K562 (cell line): Measurements from ENCODE around the gene AFAP1. TPM values are rescaled to one million over a fixed set of nuclear protein-coding genes. Genes with fewer than 3 reads are reported as not detected.
A peak's percentile ranks its signal among the peaks of the same experiment; 100 is the strongest.

Experiments
- ATAC-seq: fragments of 200-7000 bp; cut with Tn5 transposase; 3 replicates; pipeline ENCODE4 v1.9.1; 2020; ENCODE audit warnings: moderate library complexity
- BruUV-seq: library from RNA; stranded (reverse); fragments of 400-500 nt; replicated peaks from 2 replicates; lab custom pipeline; 2021; lab: Mats Ljungman, UMichigan
- CTCF ChIA-PET: fragments of 300-600 bp; formaldehyde crosslinking; extraction: SDS; loops from one replicate; lab custom pipeline; 2021; ENCODE audit warnings: low intra/inter-chr PET ratio; lab: Yijun Ruan, JAX
- POLR2A ChIA-PET: fragments of 300-600, 350-650 bp; sonication (Branson Sonifier 250); formaldehyde crosslinking; extraction: SDS; loops from one replicate; lab custom pipeline; 2021; ENCODE audit warnings: antibody characterized with exemption, inconsistent platforms; lab: Yijun Ruan, JAX
- DNase-seq, 4 experiments: peaks; one replicate each; pipeline versions ENCODE4 v3.0.0 to v3.0.0-alpha.2; 2011 to 2018; ENCODE audit warnings: low spot score in 3 of 4, mixed read lengths in 3 of 4; ENCODE audit errors: extremely low read depth in 1 of 4
- FAIRE-seq: peaks from 2 replicates; lab custom pipeline; 2011; peaks lifted over from hg19 to GRCh38; lab: Jason Lieb, UNC
- H2AFZ ChIP-seq: 2 replicates; pipeline ENCODE4 v1.6.0; 2011; ENCODE audit warnings: low read depth, low read length, control low read depth, inconsistent platforms
- H3K27ac ChIP-seq: fragments of 200-600 bp; 3 replicates; pipeline ENCODE4 v1.8.0; 2011; ENCODE audit warnings: low read depth, mild to moderate bottlenecking, control low read depth, inconsistent platforms, low read length, moderate library complexity, mixed read lengths; ENCODE audit errors: extremely low read depth
- H3K27me3 ChIP-seq, 2 experiments: fragments of 300-600 bp in 1 of 2; 2 replicates in 1 of 2; 3 replicates in 1 of 2; pipeline versions ENCODE4 v1.6.0 to v1.8.0; 2011; ENCODE audit warnings: inconsistent platforms in 2 of 2, low read length in 2 of 2, mild to moderate bottlenecking in 1 of 2, mixed read lengths in 1 of 2, moderate library complexity in 1 of 2; ENCODE audit not compliant: control insufficient read depth in 2 of 2, insufficient read depth in 2 of 2
- H3K36me3 ChIP-seq: fragments of 300-600 bp; 3 replicates; pipeline ENCODE4 v1.8.0; 2011; ENCODE audit warnings: mild to moderate bottlenecking, low read length, inconsistent platforms; ENCODE audit not compliant: control insufficient read depth, insufficient read depth
- H3K4me1 ChIP-seq, 2 experiments: fragments of 200-600 bp in 1 of 2; replicated peaks in 1 of 2; 2 replicates in 1 of 2; 3 replicates in 1 of 2; pipeline versions ENCODE4 v1.5.1 to v1.8.0; 2011; ENCODE audit warnings: inconsistent platforms in 2 of 2, low read length in 2 of 2, mild to moderate bottlenecking in 1 of 2, mixed read lengths in 1 of 2, moderate library complexity in 1 of 2; ENCODE audit not compliant: control insufficient read depth in 2 of 2, insufficient read depth in 2 of 2
- H3K4me2 ChIP-seq: 2 replicates; pipeline ENCODE4 v1.6.1; 2011; ENCODE audit warnings: low read length, control low read depth, inconsistent platforms, mixed read lengths; ENCODE audit not compliant: insufficient read depth
- H3K4me3 ChIP-seq: fragments of 200-600 bp; sonication (generic), shearing (Covaris generic); 2 replicates; pipeline ENCODE4 v1.5.1; 2016; ENCODE audit warnings: control low read depth, inconsistent platforms
- H3K79me2 ChIP-seq: fragments of 200-600 bp; 3 replicates; pipeline ENCODE4 v1.8.0; 2011; ENCODE audit warnings: low read length, inconsistent platforms; ENCODE audit not compliant: control insufficient read depth, insufficient read depth
- H3K9ac ChIP-seq, 2 experiments: 2 replicates each; pipeline versions ENCODE4 v1.6.0 to v1.6.1; 2011; ENCODE audit warnings: low read depth in 2 of 2, low read length in 2 of 2, control low read depth in 1 of 2, inconsistent platforms in 1 of 2, mild to moderate bottlenecking in 1 of 2, mixed read lengths in 1 of 2; ENCODE audit not compliant: insufficient read depth in 1 of 2
- H3K9me1 ChIP-seq: one replicate; pipeline ENCODE4 v1.6.0; 2011; ENCODE audit warnings: inconsistent platforms, mild to moderate bottlenecking, low read length, moderate library complexity; ENCODE audit not compliant: control insufficient read depth, insufficient read depth
- H3K9me3 ChIP-seq: replicated peaks from 2 replicates; pipeline ENCODE4 v1.5.1; 2011; ENCODE audit warnings: low read depth, low read length, inconsistent platforms; ENCODE audit not compliant: control insufficient read depth, insufficient read depth
- H4K20me1 ChIP-seq: replicated peaks from 2 replicates; pipeline ENCODE4 v1.6.1; 2011; ENCODE audit warnings: low read length, inconsistent platforms, mixed read lengths; ENCODE audit not compliant: control insufficient read depth, insufficient read depth
- RBM39 ChIP-seq: fragments of 200-400 bp; formaldehyde crosslinking; optimal IDR thresholded peaks from 2 replicates; pipeline ENCODE3; 2018; ENCODE audit warnings: low read depth, low read length
- REST ChIP-seq, 2 experiments: fragments of 450-650 bp; formaldehyde crosslinking in 1 of 2; IDR thresholded peaks; 2 replicates each; pipeline versions ENCODE4 v1.4.0 to v1.6.1; 2014 to 2020; ENCODE audit warnings: mild to moderate bottlenecking in 2 of 2, borderline replicate concordance in 1 of 2, low read depth in 1 of 2
- ZFP36 ChIP-seq: fragments of 150-350 bp; IDR thresholded peaks from 2 replicates; pipeline ENCODE4 v1.6.1; 2018; ENCODE audit warnings: low read length, low read depth; ENCODE audit not compliant: partially characterized antibody
- WGBS: fragments of 100-300 bp; shearing (Covaris generic); methylation state at CpG from one replicate; pipeline ENCODE4 v1.1.6; 2016; ENCODE audit warnings: low coverage, mixed read lengths; ENCODE audit not compliant: insufficient coverage; ENCODE audit errors: missing lambda C conversion rate; 5-methylcytosine and 5-hydroxymethylcytosine counted together
- in situ Hi-C: fragments of 300-500 bp; cut with MboI; formaldehyde crosslinking; loops from 4 replicates; pipeline ENCODE4 v1.15.0; 2018; ENCODE audit warnings: inconsistent platforms, mixed read lengths
- intact Hi-C: fragments of 100-400 bp; cut with micrococcal nuclease; formaldehyde crosslinking; loops from 2 replicates; pipeline ENCODE4 v1.14.2; 2022
- polyA plus RNA-seq, 8 experiments: library from polyadenylated mRNA; depleted of rRNA in 4 of 8; stranded (reverse) in 5 of 8; unstranded in 3 of 8; fragments of >200 nt; fragmentation: Nextera tagmentation in 2 of 8; fragmentation: Illumina TruSeq in 1 of 8; extraction: Ambion mirVana in 2 of 8; extraction: Trizol in 1 of 8; gene quantifications; 2 replicates each; pipeline versions ENCODE4 v1.2.1 to v1.2.3, GENCODE V29; 2011 to 2014; ENCODE audit warnings: inconsistent platforms in 1 of 8, missing spikeins in 1 of 8
- total RNA-seq, 7 experiments: library from RNA; depleted of rRNA in 6 of 7; stranded (reverse); fragments of >200 nt in 6 of 7; fragmentation: Illumina TruSeq in 2 of 7; extraction: Trizol in 2 of 7; gene quantifications; 2 replicates each; pipeline versions ENCODE4 v1.2.1 to v1.2.3, GENCODE V29; 2011 to 2021; ENCODE audit warnings: low replicate concordance in 1 of 7

Gene AFAP1
- total and polyA plus RNA-seq, 9 of the 15 experiments (the other 6 are each of a cell fraction or from before 2014, with no cell fraction given): 0.07 to 0.42 (median 0.12) TPM; not detected in 1

- Histone ChIP-seq H3K9ac (no peak overlapping the region), H2AFZ (no peak overlapping the region), H3K4me3 (no peak overlapping the region), H3K79me2 (no peaks in the 10 kb centered on the region), H3K4me1 (peaks cover 0 to 12% of the 10 kb centered on the region in 2 experiments; a peak in 1 of 5 replicates), H3K27me3 (peaks cover 14 to 68% of the 10 kb centered on the region in 2 experiments; a peak in 3 of 5 replicates), H3K9me1 (no peaks in the 10 kb centered on the region), H3K36me3 (no peaks in the 10 kb centered on the region), H3K9me3 (peaks cover 3% of the 10 kb centered on the region; the same call in 1 of the 2 replicates), H4K20me1 (0 out of 2 replicates have a peak, but pooled peaks cover 6% of the 10 kb centered on the region), H3K27ac (no peak overlapping the region), H3K4me2 (no peak overlapping the region)
- TF ChIP-seq REST (IDR thresholded peaks at IDR 0.05; ENCODE audit: borderline replicate concordance): peak; percentile 81
- TF ChIP-seq REST (CRISPR knock-in tag; IDR thresholded peaks at IDR 0.05; ENCODE audit: low read depth): no peak
- TF ChIP-seq ZFP36: peak; percentile 74
- TF ChIP-seq RBM39: no peak
- POLR2A ChIA-PET: no interaction called here
- intact Hi-C loops: no loop called here
- WGBS: 2% methylated on average over 18 of the region's 31 CpGs
- no peak for FAIRE-seq
- no peak for DNase-seq
- no TSS peak for BruUV-seq
- peak; percentile 43 for ATAC-seq
- CTCF ChIA-PET: no interaction called here
- in situ Hi-C loops: no loop called here
Observed at GRCh38 chr4:7736436-7737267, 203.0 kb downstream of the AFAP1 start.
